ENCODE results near the gene KLHL30. TPM values are rescaled to one million over a fixed set of nuclear protein-coding genes. Genes with fewer than 3 reads are reported as not detected.

Gene KLHL30
- total RNA-seq, 1 experiment from 2014 or later: 0.61 TPM

GRCh38 chr2:238154570-238154969 lies 16.1 kb downstream of the KLHL30 start:
- DNase-seq (ENCODE audit: low read depth, low spot score) (no peak), ATAC-seq (no peak)
- Histone ChIP-seq H3K36me3 (ENCODE audit: control insufficient read depth in 1 of 2, insufficient read depth in 2 of 2, low read length in 2 of 2) (no peaks in the 10 kb centered on the region), H3K9ac (ENCODE audit: low read length) (no peak overlapping the region), H3K4me3 (replicated peaks in 1 of 2; ENCODE audit: low read depth in 1 of 2, low read length in 2 of 2) (no peak overlapping the region), H3K9me2 (ENCODE audit: insufficient read depth) (no peaks in the 10 kb centered on the region), H3K4me1 (ENCODE audit: control insufficient read depth in 1 of 2, insufficient read depth in 2 of 2, low read length in 2 of 2) (peaks cover 3 to 4% of the 10 kb centered on the region in 2 experiments; a peak in 3 of 4 replicates), H3K79me2 (ENCODE audit: insufficient read depth, low read length) (no peaks in the 10 kb centered on the region), H3K4me2 (ENCODE audit: low read length) (no peak overlapping the region), H3K27ac (ENCODE audit: low read depth, low read length) (no peak overlapping the region), H2AFZ (ENCODE audit: low read depth, low read length, poor library complexity, severe bottlenecking) (no peak overlapping the region), H4K20me1 (ENCODE audit: insufficient read depth) (no peaks in the 10 kb centered on the region), H3K27me3 (ENCODE audit: insufficient read depth, low read length) (no peaks in the 10 kb centered on the region), H3K9me3 (ENCODE audit: control insufficient read depth in 1 of 2, insufficient read depth in 1 of 2, low read depth in 1 of 2, low read length in 2 of 2) (no peaks in the 10 kb centered on the region)
- BruUV-seq (replicated peaks): no TSS peak
- ChIA-PET POLR2A (no interaction called here), RAD21 (ENCODE audit: low non-redundant PET in 1 of 2, low total read pairs in 2 of 2, uncharacterized antibody in 2 of 2, unreplicated experiment in 2 of 2) (no interaction called here), CTCF (no interaction called here)
- TF ChIP-seq YY1 (IDR thresholded peaks at IDR 0.05; ENCODE audit: extremely low read depth, insufficient replicate concordance, low read depth, low read length) (no peak), JUND (IDR thresholded peaks at IDR 0.05) (no peak), EZH2 (IDR thresholded peaks at IDR 0.05) (no peak), ZNF274 (IDR thresholded peaks at IDR 0.05; ENCODE audit: low read depth, low read length) (no peak), POLR2A (IDR thresholded peaks at IDR 0.05; ENCODE audit: borderline replicate concordance, extremely low read depth, insufficient read depth, insufficient read length) (no peak), POLR2AphosphoS5 (IDR thresholded peaks at IDR 0.05; ENCODE audit: low read depth, low read length) (no peak), MAX (IDR thresholded peaks at IDR 0.05) (no peak), FOSL1 (IDR thresholded peaks at IDR 0.05; ENCODE audit: low read depth) (no peak), REST (IDR thresholded peaks at IDR 0.05; ENCODE audit: low read depth) (no peak), SRF (IDR thresholded peaks at IDR 0.05; ENCODE audit: low read depth) (no peak), ZBTB33 (IDR thresholded peaks at IDR 0.05; ENCODE audit: extremely low read depth, insufficient replicate concordance, low read length) (no peak), RAD21 (IDR thresholded peaks at IDR 0.05; ENCODE audit: low read depth) (no peak), EGR1 (IDR thresholded peaks at IDR 0.05; ENCODE audit: low read depth) (no peak), CTCF (IDR thresholded peaks at IDR 0.05 in 2 of 3, conservative IDR thresholded peaks at IDR 0.05 in 1 of 3; ENCODE audit: borderline replicate concordance in 1 of 3, insufficient read depth in 1 of 3, low read depth in 2 of 3, low read length in 2 of 3) (no peak), CEBPB (IDR thresholded peaks at IDR 0.05; ENCODE audit: low read depth) (no peak), SP1 (IDR thresholded peaks at IDR 0.05; ENCODE audit: low read depth) (no peak), ZFX (IDR thresholded peaks at IDR 0.05) (no peak)
- intact Hi-C loops (cut with micrococcal nuclease): no loop called here
